Measurements from ENCODE around the gene KIF1A. TPM values are rescaled to one million over a fixed set of nuclear protein-coding genes. Genes with fewer than 3 reads are reported as not detected.

The KIF1A gene
- total RNA-seq, 1 donor from 2014 or later, result 29.9 TPM

DNA sequence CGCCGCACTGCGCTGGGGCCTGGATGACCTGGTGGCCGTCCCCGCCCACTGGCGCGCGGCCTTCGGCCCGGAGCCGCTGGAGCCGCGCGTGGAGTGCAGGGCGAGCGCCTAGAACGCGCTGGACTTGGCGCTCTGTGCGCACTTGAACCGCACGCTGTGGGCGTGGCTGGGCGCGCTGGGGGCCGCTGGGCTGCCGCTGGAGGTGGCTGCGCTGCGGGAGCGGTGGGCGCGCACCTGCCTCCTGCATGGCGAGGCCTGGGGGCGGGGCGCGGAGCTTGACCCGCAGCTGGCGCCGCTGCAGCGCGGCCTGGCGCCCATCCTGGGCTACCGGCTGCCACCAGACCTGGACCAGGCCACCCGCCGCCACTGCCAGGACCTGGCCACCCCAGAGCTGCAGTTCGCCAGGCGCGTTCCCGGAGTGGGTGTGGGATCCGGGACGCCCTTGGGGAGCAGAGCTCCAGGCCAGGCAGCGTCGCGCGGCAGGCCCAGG lies 147.3 kb downstream of the KIF1A start:
- no peak for DNase-seq (ENCODE audit: low spot score)
- Histone ChIP-seq H3K79me2 (ENCODE audit: low read depth) (no peaks in the 10 kb centered on the region), H4K20me1 (ENCODE audit: low read depth) (no peaks in the 10 kb centered on the region), H3K4me2 (no peak overlapping the region), H3K36me3 (no peaks in the 10 kb centered on the region), H2AFZ (replicated peaks) (no peak overlapping the region), H3K27me3 (peaks cover 7% of the 10 kb centered on the region), H3F3A (ENCODE audit: low read depth) (no peaks in the 10 kb centered on the region), H3K4me3 (no peak overlapping the region), H3K9ac (no peak overlapping the region), H3K4me1 (no peaks in the 10 kb centered on the region), H3K9me3 (ENCODE audit: low read depth) (no peaks in the 10 kb centered on the region), H3K27ac (no peak overlapping the region)
- peaks cover 3% of the 10 kb centered on the region for H3K4me1 Mint-ChIP-seq
- no peak overlapping the region for H3K4me3 Mint-ChIP-seq
- TF ChIP-seq, protein P1, sequence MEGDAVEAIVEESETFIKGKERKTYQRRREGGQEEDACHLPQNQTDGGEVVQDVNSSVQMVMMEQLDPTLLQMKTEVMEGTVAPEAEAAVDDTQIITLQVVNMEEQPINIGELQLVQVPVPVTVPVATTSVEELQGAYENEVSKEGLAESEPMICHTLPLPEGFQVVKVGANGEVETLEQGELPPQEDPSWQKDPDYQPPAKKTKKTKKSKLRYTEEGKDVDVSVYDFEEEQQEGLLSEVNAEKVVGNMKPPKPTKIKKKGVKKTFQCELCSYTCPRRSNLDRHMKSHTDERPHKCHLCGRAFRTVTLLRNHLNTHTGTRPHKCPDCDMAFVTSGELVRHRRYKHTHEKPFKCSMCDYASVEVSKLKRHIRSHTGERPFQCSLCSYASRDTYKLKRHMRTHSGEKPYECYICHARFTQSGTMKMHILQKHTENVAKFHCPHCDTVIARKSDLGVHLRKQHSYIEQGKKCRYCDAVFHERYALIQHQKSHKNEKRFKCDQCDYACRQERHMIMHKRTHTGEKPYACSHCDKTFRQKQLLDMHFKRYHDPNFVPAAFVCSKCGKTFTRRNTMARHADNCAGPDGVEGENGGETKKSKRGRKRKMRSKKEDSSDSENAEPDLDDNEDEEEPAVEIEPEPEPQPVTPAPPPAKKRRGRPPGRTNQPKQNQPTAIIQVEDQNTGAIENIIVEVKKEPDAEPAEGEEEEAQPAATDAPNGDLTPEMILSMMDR (IDR thresholded peaks at IDR 0.05), result no peak
- TF ChIP-seq EZH2 (IDR thresholded peaks at IDR 0.05) (no peak), EZH2phosphoT487 (IDR thresholded peaks at IDR 0.05) (no peak)
- no peaks in the 10 kb centered on the region for H3K9me3 Mint-ChIP-seq
- H3K36me3 Mint-ChIP-seq, result no peaks in the 10 kb centered on the region
- peaks cover 4% of the 10 kb centered on the region for H3K27me3 Mint-ChIP-seq (ENCODE audit: insufficient read depth, low read depth)
- H3K27ac Mint-ChIP-seq, result no peak overlapping the region

DNA sequence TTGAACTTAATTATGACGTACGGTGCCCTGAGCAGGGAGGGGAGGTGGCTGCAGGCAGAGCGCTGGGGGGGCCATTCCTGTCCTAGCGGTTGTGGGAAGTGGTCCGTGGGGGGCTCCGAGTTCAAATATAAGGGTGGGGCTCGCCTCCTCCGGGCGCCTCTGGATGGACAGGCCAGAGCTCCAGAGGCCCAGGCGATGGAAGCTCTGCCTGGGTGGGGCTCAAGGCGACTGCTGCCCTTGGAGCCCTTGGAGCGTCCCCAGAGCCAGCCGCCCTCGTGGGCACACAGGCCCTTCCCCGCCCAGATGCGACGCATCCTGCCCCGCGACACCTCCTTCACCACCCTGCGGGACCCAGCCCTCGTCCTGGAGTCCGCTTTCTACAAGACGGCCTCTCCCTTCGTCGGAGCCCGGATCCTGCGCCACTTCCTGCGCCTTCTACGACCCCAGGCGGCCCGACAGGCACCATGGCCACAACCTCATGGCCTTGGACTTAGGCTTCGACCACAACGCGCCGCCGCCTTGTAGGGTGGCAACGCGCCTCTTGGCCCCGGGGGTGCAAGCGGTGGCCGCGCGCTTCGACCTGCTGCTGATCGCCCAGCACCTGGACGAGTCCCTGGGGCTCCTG lies 147.8 kb downstream of the KIF1A start:
- no peak overlapping the region for H3K27ac ChIP-seq
- H3K4me3 ChIP-seq, result no peak overlapping the region
- H3F3A ChIP-seq (ENCODE audit: low read depth), result no peaks in the 10 kb centered on the region
- Mint-ChIP-seq H3K4me1 (peaks cover 3% of the 10 kb centered on the region), H3K4me3 (no peak overlapping the region), H3K27me3 (ENCODE audit: insufficient read depth, low read depth) (peaks cover 4% of the 10 kb centered on the region), H3K36me3 (no peaks in the 10 kb centered on the region), H3K9me3 (no peaks in the 10 kb centered on the region), H3K27ac (no peak overlapping the region)
- no peak overlapping the region for H2AFZ ChIP-seq (replicated peaks)
- no peak overlapping the region for H3K4me2 ChIP-seq
- H3K79me2 ChIP-seq (ENCODE audit: low read depth), result no peaks in the 10 kb centered on the region
- H3K27me3 ChIP-seq, result peaks cover 13% of the 10 kb centered on the region
- TF ChIP-seq, protein P1 (IDR thresholded peaks at IDR 0.05), result no peak
- TF ChIP-seq EZH2 (IDR thresholded peaks at IDR 0.05) (no peak), EZH2phosphoT487 (IDR thresholded peaks at IDR 0.05) (no peak)
- H4K20me1 ChIP-seq (ENCODE audit: low read depth), result no peaks in the 10 kb centered on the region
- H3K36me3 ChIP-seq, result no peaks in the 10 kb centered on the region
- H3K9ac ChIP-seq, result no peak overlapping the region
- no peak for DNase-seq (ENCODE audit: low spot score)
- H3K4me1 ChIP-seq, result no peaks in the 10 kb centered on the region
- H3K9me3 ChIP-seq (ENCODE audit: low read depth), result no peaks in the 10 kb centered on the region

DNA sequence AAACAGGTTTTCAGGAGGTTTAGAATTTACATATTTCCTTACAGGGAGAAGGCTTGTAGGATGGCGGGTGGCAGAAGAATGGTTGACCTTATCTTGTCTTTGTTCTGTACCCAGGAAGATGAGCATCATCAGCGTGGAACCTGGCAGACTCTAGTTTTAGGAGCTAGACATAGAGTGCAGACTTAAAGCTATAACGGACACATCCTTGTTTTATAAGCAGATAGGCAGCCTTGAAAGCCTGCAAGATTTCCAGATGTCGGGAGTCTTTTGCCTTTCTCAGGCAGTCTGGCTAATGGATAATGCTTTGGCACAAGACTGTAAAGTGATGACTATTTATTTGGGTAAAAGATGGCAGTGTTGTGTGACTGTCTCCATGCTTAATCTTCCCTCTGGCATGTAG lies 149.1 kb downstream of the KIF1A start:
- Mint-ChIP-seq H3K36me3 (no peaks in the 10 kb centered on the region), H3K4me3 (no peak overlapping the region), H3K9me3 (no peaks in the 10 kb centered on the region), H3K4me1 (peaks cover 3% of the 10 kb centered on the region), H3K27ac (no peak overlapping the region), H3K27me3 (ENCODE audit: insufficient read depth, low read depth) (peaks cover 4% of the 10 kb centered on the region)
- Histone ChIP-seq H3K4me3 (no peak overlapping the region), H3K27me3 (peaks cover 25% of the 10 kb centered on the region), H3K4me1 (no peaks in the 10 kb centered on the region), H3K9ac (no peak overlapping the region), H2AFZ (replicated peaks) (no peak overlapping the region), H3K9me3 (ENCODE audit: low read depth) (no peaks in the 10 kb centered on the region), H3K4me2 (no peak overlapping the region), H4K20me1 (ENCODE audit: low read depth) (no peaks in the 10 kb centered on the region), H3F3A (ENCODE audit: low read depth) (no peaks in the 10 kb centered on the region), H3K27ac (no peak overlapping the region), H3K79me2 (ENCODE audit: low read depth) (no peaks in the 10 kb centered on the region), H3K36me3 (no peaks in the 10 kb centered on the region)
- no peak for DNase-seq (ENCODE audit: low spot score)
- no peak for TF ChIP-seq EZH2phosphoT487 (IDR thresholded peaks at IDR 0.05)
- TF ChIP-seq, protein P1 (IDR thresholded peaks at IDR 0.05), result no peak
- TF ChIP-seq EZH2 (IDR thresholded peaks at IDR 0.05), result no peak
